HG03457 (cell line): ENCODE results near the gene PCNX3.

ENCODE experiments used
- ATAC-seq: cut with Tn5 transposase; IDR thresholded peaks from one replicate; pipeline ENCODE4 v1.9.1; 2021; ENCODE audit warnings: moderate number of reproducible peaks; ENCODE audit not compliant: unreplicated experiment

PCNX3 gene

DNA sequence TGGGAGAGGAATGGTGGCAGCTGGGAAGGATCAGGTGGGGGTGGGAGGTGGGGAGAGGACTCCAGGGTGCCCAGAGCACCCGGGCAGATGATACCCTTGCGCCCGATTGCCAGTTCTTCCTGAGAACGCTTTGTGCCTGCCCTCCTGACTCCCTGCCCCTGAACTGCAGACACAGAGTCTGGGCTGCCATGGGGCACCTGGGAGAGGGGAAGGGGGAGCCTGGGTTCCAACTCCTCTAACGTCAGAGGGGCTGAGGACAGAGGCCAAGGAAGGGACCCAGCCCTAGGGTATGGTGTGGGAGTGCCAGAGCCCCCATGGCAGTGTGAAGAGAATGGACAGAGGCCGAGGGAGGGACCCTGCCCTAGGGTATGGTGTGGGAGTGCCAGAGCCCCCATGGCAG is 19.1 kb upstream of the PCNX3 start:
- no peak for ATAC-seq

DNA sequence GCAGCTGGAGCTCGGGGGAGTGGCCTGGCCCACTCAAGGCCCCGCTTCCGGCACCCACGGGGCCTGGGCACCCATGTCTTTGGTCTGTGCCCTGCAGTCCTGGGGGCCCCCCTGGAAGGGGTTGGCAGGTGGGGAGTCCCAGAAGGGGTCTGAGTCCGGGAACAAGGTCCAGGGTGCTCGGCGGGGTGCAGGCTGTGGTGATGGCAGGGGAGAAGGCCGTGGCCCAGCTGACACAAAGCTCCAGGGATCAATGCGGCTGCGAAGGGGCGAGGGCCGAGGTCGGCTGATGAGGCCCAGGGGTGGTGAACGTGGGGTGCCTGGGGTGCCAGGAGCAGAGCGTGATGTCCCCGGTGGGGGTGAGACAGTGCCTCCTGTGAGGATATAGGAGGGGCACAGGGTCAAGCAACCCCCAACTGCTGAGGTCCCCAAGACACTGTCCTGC is 17.3 kb upstream of the PCNX3 start:
- no peak for ATAC-seq

DNA sequence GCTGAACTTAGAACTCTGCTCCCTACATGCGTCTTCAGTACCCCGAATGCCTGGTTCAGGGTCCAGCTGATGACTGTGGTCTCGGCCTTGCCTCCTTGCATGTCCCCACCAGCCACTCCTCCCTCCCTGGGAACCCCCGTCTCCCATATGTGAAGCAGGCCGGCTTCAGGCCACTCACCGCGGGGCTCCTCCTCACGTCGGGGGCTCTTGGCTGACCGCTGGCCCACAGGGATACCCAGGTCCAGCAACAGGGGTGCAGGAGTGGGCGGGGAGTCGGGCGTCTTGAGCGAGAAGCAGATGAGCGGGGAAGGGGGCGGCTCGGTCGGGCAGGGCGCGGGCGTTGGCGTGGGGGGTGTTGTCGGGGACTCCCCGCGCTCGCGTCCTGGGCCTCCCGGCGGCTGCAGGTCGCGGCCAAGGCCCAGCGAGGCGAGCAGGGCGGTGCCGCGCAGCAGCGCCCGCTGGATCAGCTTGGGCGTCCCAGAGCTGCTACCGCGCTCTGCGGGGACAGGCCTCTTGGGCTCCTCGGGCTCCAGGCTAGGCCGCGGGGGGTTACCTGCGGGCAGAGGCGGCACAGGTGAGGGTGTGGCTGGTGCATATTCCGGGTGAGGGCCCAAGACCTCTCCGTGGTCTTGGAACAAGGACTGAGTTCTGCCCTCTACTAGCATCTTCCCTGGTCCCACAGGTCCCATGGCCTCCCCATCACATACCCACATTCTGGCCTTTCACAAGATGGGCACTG is 16.2 kb upstream of the PCNX3 start:
- no peak for ATAC-seq

DNA sequence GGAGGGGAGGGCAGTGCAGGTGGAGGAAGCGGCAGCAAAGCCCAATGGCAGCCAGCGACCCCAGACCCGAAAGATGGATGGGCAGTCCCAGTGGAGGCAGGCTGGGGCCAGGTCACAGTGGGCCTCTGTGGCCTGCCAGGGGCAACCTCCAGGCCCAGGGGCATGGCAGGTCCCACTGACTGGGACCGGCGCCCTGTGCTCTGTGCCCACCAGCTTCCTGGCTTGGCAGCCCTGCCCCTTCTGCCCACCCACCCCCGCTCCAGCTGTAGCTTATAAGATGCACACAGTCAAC is 15.7 kb upstream of the PCNX3 start:
- no peak for ATAC-seq

DNA sequence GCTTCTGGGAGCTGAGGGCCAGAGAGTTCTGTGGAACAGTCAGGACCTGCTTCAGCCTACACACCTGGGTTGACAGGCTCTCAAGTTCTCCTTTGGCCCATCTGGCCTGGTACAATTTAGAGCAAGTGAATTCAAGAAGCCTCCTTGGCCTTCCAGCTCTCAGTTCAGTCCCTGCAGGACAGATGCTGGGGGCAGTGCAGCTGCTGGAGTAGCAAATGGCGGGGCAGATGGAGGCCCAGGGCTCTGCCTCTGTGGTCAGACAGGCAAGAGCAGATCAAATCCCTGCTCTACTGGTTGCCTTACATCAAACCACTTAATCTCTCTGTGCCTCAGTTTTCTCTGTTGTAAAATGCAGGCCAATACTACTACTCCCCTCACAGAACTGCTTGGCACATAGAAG is 11.3 kb upstream of the PCNX3 start:
- ATAC-seq, result no peak

DNA sequence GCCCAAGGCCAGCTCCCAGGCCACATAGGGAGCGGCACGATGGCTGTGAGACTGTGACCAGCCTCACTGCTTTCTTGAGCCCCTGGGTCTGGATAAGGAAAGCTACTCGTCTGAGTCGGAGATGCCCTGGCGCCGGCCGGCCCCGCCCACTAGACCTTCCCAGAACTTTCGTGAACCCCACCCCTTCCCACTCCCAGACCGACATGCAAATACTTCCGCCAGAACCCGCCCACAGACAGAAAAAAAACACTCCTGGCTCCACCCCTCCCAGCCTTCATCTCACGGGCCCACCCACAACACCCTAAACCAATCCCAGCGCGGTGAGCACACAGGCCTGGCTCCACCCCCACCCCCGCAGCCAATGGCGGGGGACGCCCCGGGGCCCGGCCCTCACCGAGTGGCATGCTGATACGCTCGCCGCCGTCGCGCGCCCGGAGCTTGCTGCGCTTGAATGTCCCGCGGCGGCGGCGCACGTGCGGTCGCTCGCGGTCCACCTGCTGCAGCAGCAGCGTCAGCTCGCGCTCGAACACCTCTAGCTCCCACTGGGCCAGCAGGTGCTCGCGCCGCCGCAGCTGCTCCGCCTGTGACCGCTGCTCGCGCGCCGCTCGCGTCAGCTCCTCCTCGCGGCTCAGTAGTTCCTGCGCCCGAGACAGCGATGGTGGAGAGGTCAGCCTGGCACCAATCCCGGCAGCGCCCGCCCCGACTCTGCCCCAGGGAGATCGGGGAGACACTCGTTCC is 8.5 kb upstream of the PCNX3 start:
- ATAC-seq, result no peak

DNA sequence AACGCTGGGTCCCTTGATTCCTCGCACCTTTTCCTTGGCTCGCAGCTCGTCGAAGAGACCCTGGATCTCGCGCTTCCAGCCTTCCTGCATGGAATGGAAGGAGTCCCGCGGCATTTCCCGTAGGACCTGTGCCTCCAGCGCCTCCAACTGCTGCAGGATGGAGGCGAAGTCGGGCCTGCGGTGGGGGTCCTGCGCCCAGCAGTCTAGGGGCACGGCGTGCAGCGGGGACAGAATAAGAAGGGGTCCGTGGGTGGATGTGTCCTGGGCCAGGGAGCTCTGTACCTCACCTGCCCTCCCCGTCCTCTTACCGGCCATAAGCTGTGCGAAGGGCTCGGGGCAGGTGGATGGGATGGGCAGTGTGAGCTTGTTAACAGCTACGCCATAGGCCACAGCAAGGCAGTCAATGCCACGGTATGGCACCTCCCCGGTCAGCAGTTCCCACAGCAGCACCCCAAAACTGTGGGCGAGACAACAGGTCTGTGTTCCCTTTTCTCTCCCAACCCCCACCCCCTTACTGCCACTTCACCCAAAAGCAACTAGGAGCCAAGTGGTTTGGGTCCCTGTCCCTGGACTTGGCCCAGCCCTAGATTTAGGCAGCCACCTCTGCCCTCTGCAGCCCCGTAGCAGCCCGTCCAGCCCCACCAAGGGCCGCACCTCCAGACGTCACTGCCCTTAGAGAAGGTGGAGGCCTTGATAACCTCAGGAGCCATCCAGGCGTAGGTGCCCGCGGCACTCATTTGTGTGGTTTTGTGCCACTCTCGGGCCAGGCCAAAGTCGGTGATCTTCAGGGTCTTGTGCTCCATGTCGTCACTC is 7.8 kb upstream of the PCNX3 start:
- no peak for ATAC-seq

DNA sequence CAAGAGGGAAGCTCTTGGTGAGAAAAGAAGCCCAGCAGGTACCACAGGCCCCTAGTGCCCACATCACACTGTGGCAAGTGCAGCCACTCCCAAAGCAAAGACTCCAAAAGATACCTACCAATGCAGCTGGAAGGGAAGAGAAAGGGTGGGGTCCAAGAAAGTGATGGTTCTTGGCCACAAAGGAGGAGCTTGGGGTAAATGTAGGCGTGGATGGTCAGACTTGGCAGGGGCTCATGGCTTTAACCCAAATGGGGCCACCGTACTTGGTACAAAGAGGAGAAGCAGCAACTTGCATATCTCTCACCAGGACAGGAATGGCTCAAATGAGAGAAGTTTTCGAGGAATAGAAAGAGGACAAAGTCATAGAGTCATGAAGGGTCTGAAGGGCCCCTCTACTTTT is 6.3 kb upstream of the PCNX3 start:
- ATAC-seq, result no peak

DNA sequence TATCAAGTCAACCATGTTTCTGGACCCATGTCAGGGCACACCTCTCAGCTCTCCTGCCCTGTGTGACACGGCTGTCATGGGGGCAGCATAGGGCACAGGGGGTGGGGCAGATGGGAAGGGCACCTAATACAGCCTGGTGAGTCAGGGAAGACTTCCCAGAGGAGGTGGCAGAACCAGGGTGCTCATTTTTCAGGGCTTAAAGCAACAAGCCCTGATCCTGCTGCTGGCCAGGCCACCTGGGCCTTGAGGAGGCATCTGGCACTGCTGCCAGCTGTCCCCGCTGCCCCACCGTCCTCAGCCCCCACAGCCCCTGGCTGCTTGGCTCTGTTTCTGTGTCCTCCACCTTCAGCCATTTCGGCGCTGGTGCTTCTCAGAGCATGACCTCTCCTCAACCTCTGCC is 5.9 kb upstream of the PCNX3 start:
- ATAC-seq, result no peak

DNA sequence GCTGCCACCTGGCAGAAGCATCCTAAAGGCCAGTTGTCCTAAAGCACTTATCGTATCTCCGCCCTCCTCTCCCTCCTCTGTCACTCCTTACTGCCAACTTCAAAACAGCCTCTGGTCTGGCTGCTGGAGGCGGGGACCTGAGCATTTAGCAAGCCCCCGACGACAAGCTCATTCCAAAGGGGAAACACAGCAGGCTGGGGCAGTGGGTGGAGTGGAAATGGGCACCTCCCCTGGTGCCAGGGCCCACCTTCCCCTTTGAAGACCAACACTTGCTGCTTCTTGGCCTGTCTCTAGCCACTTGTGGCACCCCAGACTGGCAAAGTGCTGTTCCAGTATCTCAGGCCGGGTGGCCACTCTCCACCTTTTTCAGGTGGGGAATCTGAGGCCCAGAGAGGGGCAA is 5.2 kb upstream of the PCNX3 start:
- no peak for ATAC-seq

DNA sequence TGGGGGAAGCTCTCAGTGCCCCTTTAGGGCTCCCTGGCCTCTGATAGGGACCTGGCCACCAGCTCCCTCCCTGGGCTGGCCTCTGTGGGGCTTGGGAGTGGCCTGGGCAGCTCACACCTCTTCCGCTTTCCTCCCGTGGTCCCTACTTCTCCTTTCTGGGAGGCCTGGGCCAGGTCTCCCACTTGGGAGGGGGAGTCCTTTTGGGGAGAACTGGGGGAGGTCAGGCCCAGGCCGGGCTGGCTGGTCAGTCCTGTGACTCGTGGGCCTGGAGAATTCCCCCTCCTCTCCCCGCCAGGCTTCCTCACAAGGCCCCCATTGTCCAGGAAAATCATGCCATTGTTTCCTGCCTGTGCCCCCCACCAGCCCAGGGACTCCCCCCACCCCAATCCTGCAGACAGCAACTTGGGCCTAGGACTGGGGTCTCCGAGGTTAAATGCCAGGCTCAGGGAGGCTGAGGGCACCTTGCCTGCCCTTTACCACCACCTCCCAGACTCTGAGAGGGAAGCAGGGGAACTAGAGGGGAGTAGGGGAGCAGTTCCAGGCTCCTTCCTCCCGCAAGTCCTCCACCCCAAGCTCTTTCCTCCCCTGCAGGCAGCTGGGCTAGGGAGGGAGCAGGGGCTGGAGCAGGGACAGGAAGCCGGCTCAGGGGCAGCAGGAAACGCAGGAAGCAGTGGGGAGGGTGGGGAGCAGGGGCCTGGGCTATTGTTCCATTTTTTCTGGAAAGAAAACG is 4.4 kb upstream of the PCNX3 start:
- ATAC-seq, result no peak

DNA sequence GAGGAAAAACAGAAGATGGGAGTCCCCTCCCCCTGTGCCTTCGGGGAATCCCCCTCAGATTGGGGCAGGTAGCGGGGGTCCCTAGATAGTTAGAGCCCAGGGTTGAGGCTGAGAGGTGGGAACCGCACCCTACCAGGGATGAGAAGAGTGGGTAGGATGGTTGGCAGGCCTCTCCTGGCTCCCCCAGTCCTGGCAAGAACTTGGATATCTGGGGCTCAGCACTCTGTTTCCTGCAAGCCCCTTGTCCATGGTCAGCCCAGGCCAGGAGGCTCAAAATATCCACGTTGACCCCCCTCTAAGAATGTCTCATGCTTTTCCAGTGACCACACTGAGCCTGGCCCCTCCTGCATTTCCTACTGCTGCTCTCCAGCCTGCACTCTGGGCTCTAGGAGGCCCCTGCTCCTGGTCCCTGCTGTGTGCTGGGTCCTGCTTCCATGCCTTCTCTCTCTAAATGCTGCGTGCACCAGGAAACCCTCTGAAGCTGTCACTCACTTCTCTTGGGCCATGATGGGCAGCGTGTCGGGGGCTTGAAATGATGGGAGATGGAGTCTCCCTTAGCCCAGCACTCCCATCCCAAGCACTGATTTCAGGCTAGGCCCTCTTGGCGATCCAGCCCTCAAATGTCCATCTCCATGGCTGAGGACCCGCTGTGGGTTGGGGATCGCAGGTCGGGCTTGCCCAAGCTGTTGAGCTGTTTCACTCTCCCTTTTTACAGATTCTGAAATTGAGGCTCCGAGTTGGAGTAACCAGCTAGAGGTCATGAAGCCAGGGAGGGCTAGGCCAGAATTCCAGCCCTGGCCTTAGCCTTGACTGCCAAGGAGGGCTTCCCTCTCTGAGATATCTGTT is 3.6 kb upstream of the PCNX3 start:
- ATAC-seq, result no peak

DNA sequence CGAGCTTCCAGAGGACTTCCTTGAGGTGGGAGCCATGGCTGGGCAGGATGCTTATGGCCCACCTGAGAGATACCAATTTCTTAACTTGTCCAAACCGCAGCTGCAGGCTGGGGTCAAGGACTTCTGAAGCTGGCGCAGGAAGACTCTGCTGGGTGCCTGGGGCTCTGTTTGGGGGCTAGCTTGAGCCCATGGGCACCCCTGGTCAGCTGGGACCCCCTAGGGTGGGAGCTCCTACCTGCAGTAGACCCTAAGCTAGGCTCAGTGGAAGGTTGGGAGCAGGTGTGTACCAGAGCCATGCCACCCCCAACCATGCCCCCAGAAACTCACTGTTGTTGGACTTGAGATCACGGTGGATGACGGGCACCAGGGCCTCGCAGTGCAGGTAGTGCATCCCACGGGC is 2.9 kb upstream of the PCNX3 start:
- no peak for ATAC-seq

DNA sequence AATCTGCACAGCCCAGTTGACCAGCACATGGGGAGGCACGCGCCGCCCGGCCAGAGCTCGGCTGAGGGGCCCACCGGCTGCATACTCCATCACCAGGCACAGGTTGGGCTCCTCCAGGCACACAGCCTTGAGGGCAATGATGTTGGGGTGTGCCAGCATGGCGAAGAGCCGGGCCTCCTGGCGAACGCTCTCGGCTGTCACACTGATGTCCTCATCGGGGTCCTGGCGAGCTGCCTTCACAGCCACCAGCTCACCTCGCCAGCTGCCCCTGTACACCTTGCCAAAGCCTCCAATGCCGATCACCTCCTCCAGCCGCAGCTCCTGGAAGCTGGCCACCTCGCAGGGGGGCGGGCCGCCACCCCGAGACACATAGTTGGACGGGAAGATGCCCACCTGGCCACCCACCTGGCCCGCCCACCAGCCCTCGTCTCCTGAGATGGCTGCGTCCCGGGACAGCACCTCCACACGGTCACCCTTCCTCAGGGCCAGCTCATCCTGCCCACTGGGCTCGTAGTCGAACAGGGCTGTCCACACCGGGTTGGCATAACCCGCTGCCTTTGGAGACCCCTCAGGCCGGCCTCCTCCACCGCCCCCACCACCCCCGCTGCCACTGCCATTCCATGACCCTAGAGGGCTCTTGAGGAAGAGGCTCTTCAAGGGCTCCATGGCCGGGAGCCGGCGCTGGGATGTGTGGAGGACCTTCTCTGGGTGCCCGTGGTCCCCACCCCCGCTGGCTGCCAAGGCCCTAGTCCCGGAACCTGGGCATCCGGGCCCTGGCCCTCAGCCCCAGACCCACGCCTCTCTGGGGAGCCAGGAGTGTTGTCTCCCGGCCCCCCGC is 2.3 kb upstream of the PCNX3 start:
- no peak for ATAC-seq

DNA sequence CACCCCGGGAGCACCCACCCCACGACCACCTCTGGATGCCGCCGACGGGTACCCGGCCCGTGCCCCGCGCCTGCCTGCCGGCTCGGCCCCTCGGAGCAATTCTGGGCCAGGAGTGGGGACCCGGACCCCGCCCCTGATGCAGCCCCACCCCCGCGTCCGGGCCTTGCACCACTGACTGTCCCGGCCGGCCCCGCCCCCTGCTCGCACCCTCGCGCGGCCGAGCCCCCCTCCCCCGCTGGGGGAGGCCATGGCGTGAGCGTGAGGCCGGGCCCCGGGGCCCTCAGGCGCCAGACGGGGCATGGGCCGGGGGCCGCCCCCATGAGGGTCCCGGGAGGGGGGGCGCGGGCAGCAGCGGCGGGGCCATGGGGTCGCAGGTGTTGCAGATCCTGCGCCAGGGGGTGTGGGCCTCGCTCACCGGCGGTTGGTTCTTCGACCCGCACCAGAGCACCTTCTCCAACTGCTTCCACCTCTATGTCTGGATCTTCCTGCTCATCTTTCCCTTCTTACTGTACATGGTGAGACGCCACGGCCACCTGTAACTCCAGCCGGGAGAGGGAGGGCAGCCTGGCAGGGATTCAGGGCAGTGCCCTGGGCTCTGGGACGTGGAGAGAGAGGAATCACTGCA is 486 bp downstream of the PCNX3 start:
- no peak for ATAC-seq

DNA sequence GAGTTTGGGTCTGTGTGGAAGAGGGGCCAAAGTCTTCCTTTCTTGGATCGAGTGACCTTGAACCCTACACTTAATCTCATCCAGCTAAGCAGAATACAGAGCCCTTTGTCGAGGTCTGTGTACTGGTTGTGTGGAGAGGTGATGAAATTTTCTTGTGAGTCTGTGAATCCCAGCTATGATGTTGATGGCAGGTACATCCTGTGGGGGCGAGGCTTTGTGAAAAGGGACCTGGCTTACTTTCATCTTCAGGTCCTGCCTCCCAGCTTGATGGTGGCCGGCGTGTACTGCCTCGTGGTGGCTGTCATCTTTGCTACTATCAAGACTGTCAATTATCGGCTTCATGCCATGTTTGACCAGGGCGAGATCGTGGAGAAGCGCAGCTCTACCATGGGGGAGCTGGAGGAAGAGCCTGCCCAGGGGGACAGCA is 1.0 kb downstream of the PCNX3 start:
- no peak for ATAC-seq

DNA sequence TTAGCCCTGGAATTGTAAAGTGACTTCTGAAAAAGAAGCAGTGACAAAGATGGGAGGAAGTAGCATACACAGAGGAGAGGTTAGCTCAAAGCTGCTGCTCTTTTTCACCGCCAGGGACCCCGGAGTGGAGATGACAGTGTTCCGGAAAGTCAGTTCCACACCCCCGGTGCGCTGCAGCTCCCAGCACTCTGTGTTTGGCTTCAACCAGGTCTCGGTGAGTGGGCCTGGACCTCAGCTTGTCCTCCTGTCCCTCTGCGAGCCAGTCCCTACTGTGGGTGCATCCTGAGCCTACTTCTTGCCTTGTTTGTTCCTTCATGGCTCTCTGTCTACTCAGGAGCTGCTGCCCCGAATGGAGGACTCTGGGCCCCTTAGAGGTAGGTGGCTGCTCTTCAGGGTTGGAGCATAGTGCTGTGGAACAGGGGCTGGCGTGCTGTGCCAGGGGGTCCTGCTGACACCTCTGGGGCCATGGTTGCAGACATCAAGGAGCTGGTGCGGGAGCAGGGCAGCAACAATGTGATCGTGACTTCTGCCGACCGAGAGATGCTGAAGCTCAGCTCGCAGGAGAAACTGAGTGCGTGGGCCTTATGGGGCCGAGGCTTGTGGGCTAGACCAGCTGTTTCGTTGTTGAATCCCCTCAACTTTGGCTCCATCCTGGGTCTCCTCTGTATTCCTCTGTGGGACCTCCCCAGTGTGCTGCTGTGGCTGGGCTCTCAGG is 1.7 kb downstream of the PCNX3 start:
- ATAC-seq, result no peak

DNA sequence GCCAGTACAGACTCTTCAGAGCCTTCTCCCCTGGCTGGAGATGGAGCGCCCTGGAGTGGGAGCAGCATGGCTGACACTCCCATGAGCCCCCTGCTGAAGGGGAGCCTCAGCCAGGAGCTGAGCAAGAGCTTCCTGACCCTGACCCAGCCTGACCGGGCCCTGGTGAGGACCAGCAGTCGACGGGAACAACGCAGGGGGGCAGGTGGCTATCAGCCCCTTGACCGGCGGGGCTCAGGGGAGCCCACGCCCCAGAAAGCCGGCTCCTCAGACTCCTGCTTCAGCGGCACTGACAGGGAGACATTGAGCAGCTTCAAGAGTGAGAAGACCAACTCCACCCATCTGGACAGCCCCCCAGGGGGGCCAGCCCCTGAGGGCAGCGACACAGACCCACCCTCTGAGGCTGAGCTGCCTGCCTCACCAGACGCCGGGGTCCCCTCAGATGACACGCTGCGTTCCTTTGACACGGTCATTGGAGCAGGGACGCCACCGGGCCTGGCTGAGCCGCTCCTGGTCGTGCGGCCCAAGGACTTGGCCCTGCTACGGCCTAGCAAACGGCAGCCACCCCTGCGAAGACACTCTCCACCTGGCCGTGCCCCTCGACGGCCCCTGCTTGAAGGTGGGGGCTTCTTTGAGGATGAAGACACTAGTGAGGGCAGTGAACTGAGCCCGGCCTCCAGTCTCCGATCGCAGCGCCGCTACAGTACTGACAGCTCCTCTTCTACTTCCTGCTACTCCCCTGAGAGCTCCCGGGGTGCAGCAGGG is 2.6 kb downstream of the PCNX3 start:
- no peak for ATAC-seq
